Erythroblast (primary cell): Measurements from ENCODE around the gene HIGD2B.
"Not testable (repeated sequence)": the region's sequence is repeated elsewhere in the genome, so short reads cannot be mapped to it uniquely, and the experiment has no call there.

Experiments used
- GATA1 ChIP-seq: IDR thresholded peaks from 2 replicates; pipeline ENCODE4 v1.6.1; 2011; ENCODE audit warnings: low read depth, mild to moderate bottlenecking, control low read depth, low read length, moderate library complexity
- POLR2A ChIP-seq: IDR thresholded peaks from 2 replicates; pipeline ENCODE4 v1.6.1; 2011; ENCODE audit warnings: mild to moderate bottlenecking, low read length

GRCh38 chr15:72626153-72626552 lies 59.8 kb downstream of the HIGD2B start:
- not testable (repeated sequence) for TF ChIP-seq POLR2A, GATA1
